Urothelium cell line (cell line): ENCODE data around the gene MARVELD1.

Experiments
- DNase-seq: peaks from one replicate; pipeline ENCODE4 v3.0.0; 2011; ENCODE audit warnings: low spot score, mixed read lengths
- FAIRE-seq: peaks from 2 replicates; lab custom pipeline; 2011; peaks lifted over from hg19 to GRCh38; lab: Jason Lieb, UNC

The MARVELD1 gene

GRCh38 chr10:97748116-97748515 is 34.6 kb downstream of the MARVELD1 start:
- FAIRE-seq (no peak), DNase-seq (no peak)

GRCh38 chr10:97752956-97753355 is 39.4 kb downstream of the MARVELD1 start:
- FAIRE-seq (no peak), DNase-seq (no peak)

- no peak for DNase-seq
- FAIRE-seq = no peak
These were observed 41.2 kb downstream of the MARVELD1 start for GRCh38 chr10:97754726-97755125.

- FAIRE-seq (no peak), DNase-seq (no peak)
These were observed 42.2 kb downstream of the MARVELD1 start for GRCh38 chr10:97755718-97756117.

- FAIRE-seq (no peak), DNase-seq (no peak)
These were observed 43.9 kb downstream of the MARVELD1 start for GRCh38 chr10:97757471-97757870.

GRCh38 chr10:97759158-97759887 is 45.8 kb downstream of the MARVELD1 start:
- DNase-seq = peak; percentile 76
- FAIRE-seq = peak; percentile 55

GRCh38 chr10:97759946-97760345 is 46.4 kb downstream of the MARVELD1 start:
- FAIRE-seq (no peak), DNase-seq (no peak)

GRCh38 chr10:97760461-97761257 is 47.1 kb downstream of the MARVELD1 start:
- FAIRE-seq (no peak), DNase-seq (no peak)

GRCh38 chr10:97761331-97761865 is 47.9 kb downstream of the MARVELD1 start:
- no peak for DNase-seq
- no peak for FAIRE-seq

GRCh38 chr10:97762056-97762455 is 48.5 kb downstream of the MARVELD1 start:
- FAIRE-seq (no peak), DNase-seq (no peak)

- DNase-seq = no peak
- no peak for FAIRE-seq
These were observed 49.3 kb downstream of the MARVELD1 start for GRCh38 chr10:97762816-97763215.

GRCh38 chr10:97763411-97763810 is 49.9 kb downstream of the MARVELD1 start:
- FAIRE-seq (no peak), DNase-seq (no peak)

- FAIRE-seq (no peak), DNase-seq (no peak)
These were observed 50.4 kb downstream of the MARVELD1 start for GRCh38 chr10:97763947-97764346.

- FAIRE-seq (no peak), DNase-seq (peak; percentile 26)
These were observed 51.0 kb downstream of the MARVELD1 start for GRCh38 chr10:97764519-97764931.

- DNase-seq (no peak), FAIRE-seq (no peak)
These were observed 51.7 kb downstream of the MARVELD1 start for GRCh38 chr10:97765201-97765600.

- DNase-seq = no peak
- no peak for FAIRE-seq
These were observed 52.7 kb downstream of the MARVELD1 start for GRCh38 chr10:97766106-97766810.

- DNase-seq (no peak), FAIRE-seq (no peak)
These were observed 53.7 kb downstream of the MARVELD1 start for GRCh38 chr10:97766996-97767924.
